DND-41 (cell line): ENCODE data around the gene SCAPER.

Source experiments
- ATAC-seq: fragments of 200-7000 bp; cut with Tn5 transposase; 3 replicates; pipeline ENCODE4 v1.9.1; 2021; ENCODE audit warnings: low read depth; ENCODE audit not compliant: insufficient read depth
- DNase-seq: peaks from one replicate; pipeline ENCODE4 v3.0.0-alpha.2; 2020
- H2AFZ ChIP-seq: 2 replicates; pipeline ENCODE4 v1.6.0; 2012; ENCODE audit warnings: low read depth, low read length
- H3K27ac ChIP-seq: 2 replicates; pipeline ENCODE4 v1.5.1; 2012; ENCODE audit warnings: low read length, inconsistent platforms
- H3K27me3 ChIP-seq: fragments of 200-600 bp; sonication (generic); 2 replicates; pipeline ENCODE4 v1.6.0; 2012; ENCODE audit warnings: low read length, mild to moderate bottlenecking, inconsistent platforms; ENCODE audit not compliant: insufficient read depth, poor library complexity
- H3K36me3 ChIP-seq: 2 replicates; pipeline ENCODE4 v1.5.1; 2012; ENCODE audit warnings: low read length, inconsistent platforms; ENCODE audit not compliant: insufficient read depth
- H3K4me1 ChIP-seq: 2 replicates; pipeline ENCODE4 v1.5.1; 2012; ENCODE audit warnings: mild to moderate bottlenecking, low read length; ENCODE audit not compliant: insufficient read depth
- H3K4me2 ChIP-seq: 2 replicates; pipeline ENCODE4 v1.6.0; 2012; ENCODE audit warnings: mild to moderate bottlenecking, moderate library complexity, low read length, inconsistent platforms; ENCODE audit not compliant: insufficient read depth
- H3K4me3 ChIP-seq, 2 experiments: fragments of 200-600 bp in 1 of 2; shearing (Covaris generic) in 1 of 2; 2 replicates each; pipeline ENCODE4 v1.5.1; 2012 to 2016; ENCODE audit warnings: inconsistent platforms in 2 of 2, low read length in 2 of 2, mild to moderate bottlenecking in 2 of 2, low read depth in 1 of 2, moderate library complexity in 1 of 2
- H3K79me2 ChIP-seq: 2 replicates; pipeline ENCODE4 v1.6.0; 2012; ENCODE audit warnings: low read length, inconsistent platforms; ENCODE audit not compliant: insufficient read depth
- H3K9ac ChIP-seq: 2 replicates; pipeline ENCODE4 v1.6.0; 2012; ENCODE audit warnings: low read depth, mild to moderate bottlenecking, inconsistent platforms, low read length, moderate library complexity
- H3K9me3 ChIP-seq: 2 replicates; pipeline ENCODE4 v1.5.1; 2012; ENCODE audit warnings: low read length, moderate library complexity, mild to moderate bottlenecking, inconsistent platforms; ENCODE audit not compliant: insufficient read depth, severe bottlenecking
- H4K20me1 ChIP-seq: 2 replicates; pipeline ENCODE4 v1.6.0; 2012; ENCODE audit warnings: low read length; ENCODE audit not compliant: insufficient read depth
- CTCF ChIP-seq: IDR thresholded peaks from 2 replicates; pipeline ENCODE4 v1.5.1; 2012; ENCODE audit warnings: borderline replicate concordance, low read length, moderate library complexity, mild to moderate bottlenecking; ENCODE audit not compliant: poor library complexity, severe bottlenecking; ENCODE audit errors: extremely low read depth
- EZH2 ChIP-seq: IDR thresholded peaks from 3 replicates; pipeline ENCODE4 v1.6.1; 2012; ENCODE audit warnings: borderline replicate concordance, low read depth, mild to moderate bottlenecking, moderate library complexity, low read length, inconsistent platforms; ENCODE audit not compliant: severe bottlenecking

SCAPER gene

GRCh38 chr15:76575679-76576078, 329.5 kb downstream of the SCAPER start:
- no peaks in the 10 kb centered on the region for H3K4me1 ChIP-seq
- no peak overlapping the region for H3K27ac ChIP-seq
- no peak overlapping the region for H3K4me3 ChIP-seq
- ATAC-seq (no peak), DNase-seq (no peak)
- H3K9ac ChIP-seq, result no peak overlapping the region
- peaks cover 3% of the 10 kb centered on the region; the same call in 1 of the 2 replicates for H3K36me3 ChIP-seq
- TF ChIP-seq CTCF (no peak), EZH2 (no peak)
- H3K9me3 ChIP-seq, result no peaks in the 10 kb centered on the region
- H3K4me2 ChIP-seq, result no peak overlapping the region
- H4K20me1 ChIP-seq, result no peaks in the 10 kb centered on the region
- H3K79me2 ChIP-seq, result no peaks in the 10 kb centered on the region
- no peaks in the 10 kb centered on the region for H3K27me3 ChIP-seq
- no peak overlapping the region for H2AFZ ChIP-seq

- no peak overlapping the region for H2AFZ ChIP-seq
- no peak for DNase-seq
- H3K9me3 ChIP-seq, result no peaks in the 10 kb centered on the region
- TF ChIP-seq CTCF (no peak), EZH2 (no peak)
- no peak overlapping the region for H3K27ac ChIP-seq
- H3K9ac ChIP-seq, result no peak overlapping the region
- no peak overlapping the region for H3K4me2 ChIP-seq
- no peaks in the 10 kb centered on the region for H4K20me1 ChIP-seq
- H3K36me3 ChIP-seq, result peaks cover 3% of the 10 kb centered on the region; the same call in 1 of the 2 replicates
- no peaks in the 10 kb centered on the region for H3K27me3 ChIP-seq
- H3K4me1 ChIP-seq, result no peaks in the 10 kb centered on the region
- no peaks in the 10 kb centered on the region for H3K79me2 ChIP-seq
- no peak overlapping the region for H3K4me3 ChIP-seq
- ATAC-seq, result no peak
Observed at GRCh38 chr15:76575274-76575673, 329.9 kb downstream of the SCAPER start.

- DNase-seq, result no peak
- TF ChIP-seq CTCF, result no peak
- TF ChIP-seq EZH2, result no peak
- H3K4me3 ChIP-seq, result no peak overlapping the region
- H3K79me2 ChIP-seq, result no peaks in the 10 kb centered on the region
- no peak for ATAC-seq
- H4K20me1 ChIP-seq, result no peaks in the 10 kb centered on the region
- H3K27ac ChIP-seq, result no peak overlapping the region
- no peak overlapping the region for H3K9ac ChIP-seq
- no peaks in the 10 kb centered on the region for H3K4me1 ChIP-seq
- H3K9me3 ChIP-seq, result no peaks in the 10 kb centered on the region
- no peak overlapping the region for H3K4me2 ChIP-seq
- peaks cover 3% of the 10 kb centered on the region; the same call in 1 of the 2 replicates for H3K36me3 ChIP-seq
- no peak overlapping the region for H2AFZ ChIP-seq
- H3K27me3 ChIP-seq, result no peaks in the 10 kb centered on the region
Observed at GRCh38 chr15:76572983-76573314, 332.2 kb downstream of the SCAPER start.

GRCh38 chr15:76566276-76566675, 338.9 kb downstream of the SCAPER start:
- ATAC-seq (no peak), DNase-seq (no peak)
- H3K9me3 ChIP-seq, result no peaks in the 10 kb centered on the region
- H3K36me3 ChIP-seq, result no peaks in the 10 kb centered on the region; the same call in 1 of the 2 replicates
- no peaks in the 10 kb centered on the region for H4K20me1 ChIP-seq
- no peak overlapping the region for H3K27ac ChIP-seq
- TF ChIP-seq EZH2 (no peak), CTCF (no peak)
- H3K27me3 ChIP-seq, result no peaks in the 10 kb centered on the region
- no peak overlapping the region for H2AFZ ChIP-seq
- no peak overlapping the region for H3K4me3 ChIP-seq
- H3K4me1 ChIP-seq, result no peaks in the 10 kb centered on the region
- no peak overlapping the region for H3K4me2 ChIP-seq
- H3K9ac ChIP-seq, result no peak overlapping the region
- H3K79me2 ChIP-seq, result no peaks in the 10 kb centered on the region
